HEK293 (cell line): ENCODE results near the gene TPM2.

Experiments used
- CTCF ChIA-PET: fragments of 350-600 bp; formaldehyde crosslinking; extraction: SDS; loops from one replicate; lab custom pipeline; 2021; ENCODE audit warnings: antibody characterized with exemption; lab: Yijun Ruan, JAX
- POLR2A ChIA-PET: fragments of 300-600 bp; formaldehyde crosslinking; extraction: SDS; loops from one replicate; lab custom pipeline; 2020; ENCODE audit warnings: antibody characterized with exemption, inconsistent platforms; lab: Yijun Ruan, JAX
- H3K27ac ChIP-seq: fragments of 200-500 bp; sonication (Bioruptor generic); 2 replicates; pipeline ENCODE4 v1.5.1; 2014; ENCODE audit warnings: low read depth, low read length, control low read depth, inconsistent platforms; ENCODE audit errors: extremely low read depth
- H3K36me3 ChIP-seq, 2 experiments: fragments of 200-500 bp in 1 of 2; sonication (Bioruptor generic) in 1 of 2; 1 replicate in 1 of 2; 2 replicates in 1 of 2; pipeline ENCODE4 v1.5.1; 2014 to 2017; ENCODE audit warnings: inconsistent platforms in 2 of 2, low read length in 2 of 2; ENCODE audit not compliant: control insufficient read depth in 2 of 2, insufficient read depth in 1 of 2
- H3K4me1 ChIP-seq: fragments of 200-500 bp; sonication (Bioruptor generic); 2 replicates; pipeline ENCODE4 v1.5.1; 2014; ENCODE audit warnings: mild to moderate bottlenecking, low read length, inconsistent platforms; ENCODE audit not compliant: control insufficient read depth, insufficient read depth
- H3K4me3 ChIP-seq: 2 replicates; pipeline ENCODE4 v1.5.1; 2011; ENCODE audit warnings: low read depth, mild to moderate bottlenecking, control low read depth, low read length, moderate library complexity
- H3K9me3 ChIP-seq: fragments of 200-500 bp; sonication (Bioruptor generic); 2 replicates; pipeline ENCODE4 v1.5.1; 2014; ENCODE audit warnings: low read depth, low read length, inconsistent platforms; ENCODE audit not compliant: control insufficient read depth, insufficient read depth
- CTCF ChIP-seq: fragments of 450-650 bp; formaldehyde crosslinking; IDR thresholded peaks from 2 replicates; pipeline ENCODE4 v1.5.1; 2016; ENCODE audit warnings: missing biosample characterization, missing genetic modification characterization
- GLI2 ChIP-seq: fragments of 450-650 bp; formaldehyde crosslinking; IDR thresholded peaks from 2 replicates; pipeline ENCODE4; 2017; ENCODE audit warnings: missing biosample characterization, missing genetic modification characterization, low read depth, borderline replicate concordance
- HOXD13 ChIP-seq: sonication (generic); formaldehyde crosslinking; IDR thresholded peaks from 2 replicates; pipeline ENCODE4 v1.8.0; 2022; ENCODE audit warnings: missing genetic modification reagents, borderline replicate concordance
- KLF10 ChIP-seq: fragments of 450-650 bp; IDR thresholded peaks from 2 replicates; pipeline ENCODE4 v1.5.1; 2018; ENCODE audit warnings: missing biosample characterization, mild to moderate bottlenecking, missing genetic modification characterization
- KLF16 ChIP-seq: fragments of 450-650 bp; formaldehyde crosslinking; IDR thresholded peaks from 2 replicates; pipeline ENCODE4 v1.5.1; 2017; ENCODE audit warnings: missing biosample characterization, missing genetic modification characterization
- PRDM1 ChIP-seq: fragments of 450-650 bp; formaldehyde crosslinking; IDR thresholded peaks from 2 replicates; pipeline ENCODE4; 2016; ENCODE audit warnings: missing biosample characterization, missing genetic modification characterization
- SCRT1 ChIP-seq: fragments of 450-650 bp; formaldehyde crosslinking; IDR thresholded peaks from 2 replicates; pipeline ENCODE4 v1.5.1; 2016; ENCODE audit warnings: missing biosample characterization, missing genetic modification characterization, borderline replicate concordance
- SETDB1 ChIP-seq: IDR thresholded peaks from one replicate; pipeline ENCODE4 v1.6.1; 2017; ENCODE audit warnings: mild to moderate bottlenecking, low read length, moderate library complexity, mixed read lengths; ENCODE audit not compliant: insufficient read length
- TRIM28 ChIP-seq: IDR thresholded peaks from 2 replicates; pipeline ENCODE4 v1.6.1; 2011; ENCODE audit warnings: low read length, control low read depth, borderline replicate concordance
- ZBTB21 ChIP-seq: fragments of 450-650 bp; formaldehyde crosslinking; IDR thresholded peaks from 2 replicates; pipeline ENCODE4 v1.5.1; 2017; ENCODE audit warnings: missing biosample characterization, missing genetic modification characterization
- ZBTB48 ChIP-seq: fragments of 450-650 bp; formaldehyde crosslinking; IDR thresholded peaks from 2 replicates; pipeline ENCODE4 v1.5.1; 2016; ENCODE audit warnings: missing biosample characterization, missing genetic modification characterization
- ZNF112 ChIP-seq: fragments of 450-650 bp; formaldehyde crosslinking; IDR thresholded peaks from 2 replicates; pipeline ENCODE4 v1.5.0; 2017; ENCODE audit warnings: missing biosample characterization, missing genetic modification characterization
- ZNF341 ChIP-seq: fragments of 450-650 bp; formaldehyde crosslinking; IDR thresholded peaks from 2 replicates; pipeline ENCODE4; 2016; ENCODE audit warnings: low read depth, missing biosample characterization, missing genetic modification characterization
- ZNF37A ChIP-seq: fragments of 450-650 bp; IDR thresholded peaks from 2 replicates; pipeline ENCODE4 v1.5.1; 2018; ENCODE audit warnings: missing biosample characterization, missing genetic modification characterization
- ZNF416 ChIP-seq: fragments of 450-650 bp; formaldehyde crosslinking; IDR thresholded peaks from 2 replicates; pipeline ENCODE4 v1.5.1; 2016; ENCODE audit warnings: missing biosample characterization, missing genetic modification characterization
- ZNF585B ChIP-seq: fragments of 450-650 bp; formaldehyde crosslinking; IDR thresholded peaks from 2 replicates; pipeline ENCODE4 v1.5.1; 2016; ENCODE audit warnings: missing biosample characterization, missing genetic modification characterization
- ZNF610 ChIP-seq: fragments of 450-650 bp; formaldehyde crosslinking; IDR thresholded peaks from 2 replicates; pipeline ENCODE4 v1.5.1; 2016; ENCODE audit warnings: missing biosample characterization, missing genetic modification characterization, borderline replicate concordance
- ZNF830 ChIP-seq: fragments of 450-650 bp; IDR thresholded peaks from 2 replicates; pipeline ENCODE4 v1.5.0; 2018; ENCODE audit warnings: missing biosample characterization, missing genetic modification characterization, low read depth, mild to moderate bottlenecking, moderate library complexity
- TF ChIP-seq, protein P1 (sequence below): fragments of 450-650 bp; formaldehyde crosslinking; IDR thresholded peaks from 2 replicates; pipeline ENCODE4 v1.5.1; 2016; ENCODE audit warnings: missing biosample characterization, missing genetic modification characterization
- TF ChIP-seq, protein P2 (sequence below): fragments of 450-650 bp; formaldehyde crosslinking; optimal IDR thresholded peaks from 2 replicates; pipeline ENCODE3; 2016; ENCODE audit warnings: missing biosample characterization, mild to moderate bottlenecking, missing genetic modification characterization
- TF ChIP-seq, protein P3 (sequence below): fragments of 450-650 bp; formaldehyde crosslinking; IDR thresholded peaks from 2 replicates; pipeline ENCODE4 v1.5.1; 2016; ENCODE audit warnings: missing biosample characterization, missing genetic modification characterization

The TPM2 gene

DNA sequence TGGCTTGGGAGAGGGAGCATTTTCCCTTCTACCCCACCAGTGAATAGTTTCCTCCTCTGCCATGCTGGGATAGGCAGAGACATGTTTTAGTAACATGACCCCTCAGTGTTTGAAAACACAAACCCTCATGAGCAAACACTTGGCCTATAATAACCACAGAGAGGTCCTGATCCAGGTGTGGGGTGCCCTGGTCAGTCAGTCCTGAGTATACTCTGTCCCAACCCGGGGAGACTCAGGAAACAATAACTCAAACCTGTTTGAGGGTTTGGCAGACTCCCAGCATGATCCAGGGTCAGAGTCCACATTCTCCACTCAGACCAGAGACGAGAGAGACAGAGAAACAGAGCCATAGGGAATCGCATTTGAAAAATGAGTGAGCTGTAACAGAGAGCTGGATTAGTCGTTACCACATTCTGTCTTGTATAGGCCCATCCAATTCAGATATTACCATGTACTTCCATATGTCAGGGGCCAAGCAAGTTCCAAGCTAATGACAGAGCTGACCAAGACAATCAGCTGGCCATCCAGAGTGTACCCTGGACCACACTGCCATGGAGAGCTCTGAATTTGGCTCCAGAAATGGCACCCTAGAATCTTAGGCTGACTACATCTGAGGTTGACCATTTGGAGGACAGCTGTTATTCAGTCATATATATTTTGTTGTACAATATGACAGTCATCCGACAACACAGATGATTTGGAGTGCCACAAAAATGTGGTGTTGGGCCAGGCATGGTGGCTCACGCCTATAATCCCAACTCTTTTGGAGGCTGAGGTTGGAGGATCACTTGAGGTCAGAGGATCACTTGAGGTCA lies 20.2 kb downstream of the TPM2 start:
- Histone ChIP-seq H3K36me3 (no peaks in the 10 kb centered on the region), H3K4me3 (no peak overlapping the region), H3K27ac (no peak overlapping the region), H3K9me3 (no peaks in the 10 kb centered on the region), H3K4me1 (no peaks in the 10 kb centered on the region)
- ChIA-PET POLR2A (interaction anchor here (0.6 kb wide), 1 partner anchor 859 kb away, joined by 7 read pairs; no protein-coding TSS in a partner anchor), CTCF (interaction anchor here (1.0 to 2.3 kb wide), 2 partner anchors 12 to 63 kb away, joined by 3 to 9 read pairs; partner anchors contain the start of genes CCDC107, CREB3, RMRP and TLN1)
- TF ChIP-seq SETDB1: no peak
- TF ChIP-seq, protein P1, sequence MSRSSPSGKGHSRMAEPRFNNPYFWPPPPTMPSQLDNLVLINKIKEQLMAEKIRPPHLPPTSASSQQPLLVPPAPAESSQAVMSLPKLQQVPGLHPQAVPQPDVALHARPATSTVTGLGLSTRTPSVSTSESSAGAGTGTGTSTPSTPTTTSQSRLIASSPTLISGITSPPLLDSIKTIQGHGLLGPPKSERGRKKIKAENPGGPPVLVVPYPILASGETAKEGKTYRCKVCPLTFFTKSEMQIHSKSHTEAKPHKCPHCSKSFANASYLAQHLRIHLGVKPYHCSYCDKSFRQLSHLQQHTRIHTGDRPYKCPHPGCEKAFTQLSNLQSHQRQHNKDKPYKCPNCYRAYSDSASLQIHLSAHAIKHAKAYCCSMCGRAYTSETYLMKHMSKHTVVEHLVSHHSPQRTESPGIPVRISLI: no peak
- TF ChIP-seq, protein P2, sequence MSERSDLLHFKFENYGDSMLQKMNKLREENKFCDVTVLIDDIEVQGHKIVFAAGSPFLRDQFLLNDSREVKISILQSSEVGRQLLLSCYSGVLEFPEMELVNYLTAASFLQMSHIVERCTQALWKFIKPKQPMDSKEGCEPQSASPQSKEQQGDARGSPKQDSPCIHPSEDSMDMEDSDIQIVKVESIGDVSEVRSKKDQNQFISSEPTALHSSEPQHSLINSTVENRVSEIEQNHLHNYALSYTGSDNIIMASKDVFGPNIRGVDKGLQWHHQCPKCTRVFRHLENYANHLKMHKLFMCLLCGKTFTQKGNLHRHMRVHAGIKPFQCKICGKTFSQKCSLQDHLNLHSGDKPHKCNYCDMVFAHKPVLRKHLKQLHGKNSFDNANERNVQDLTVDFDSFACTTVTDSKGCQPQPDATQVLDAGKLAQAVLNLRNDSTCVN: no peak

- CTCF ChIA-PET: interaction anchor here (14.5 kb wide), 1 partner anchor 26 kb away, joined by 157 read pairs; the partner anchor contains the start of gene TPM2
- no peaks in the 10 kb centered on the region for H3K9me3 ChIP-seq
- no peak for TF ChIP-seq HOXD13
- TF ChIP-seq ZNF112 (tag by site-specific recombination): no peak
- TF ChIP-seq KLF16 (tag by site-specific recombination): no peak
- no peak for TF ChIP-seq ZNF610 (tag by site-specific recombination)
- TF ChIP-seq, all 188 proteins: peak for 0
- Histone ChIP-seq H3K36me3 (peaks cover 0 to 11% of the 10 kb centered on the region in 2 experiments; a peak in 1 of 3 replicates), H3K4me3 (no peak overlapping the region), H3K4me1 (no peaks in the 10 kb centered on the region), H3K27ac (no peak overlapping the region)
- POLR2A ChIA-PET: no interaction called here
Measured at GRCh38 chr9:35667939-35668338, 21.8 kb downstream of the TPM2 start.

DNA sequence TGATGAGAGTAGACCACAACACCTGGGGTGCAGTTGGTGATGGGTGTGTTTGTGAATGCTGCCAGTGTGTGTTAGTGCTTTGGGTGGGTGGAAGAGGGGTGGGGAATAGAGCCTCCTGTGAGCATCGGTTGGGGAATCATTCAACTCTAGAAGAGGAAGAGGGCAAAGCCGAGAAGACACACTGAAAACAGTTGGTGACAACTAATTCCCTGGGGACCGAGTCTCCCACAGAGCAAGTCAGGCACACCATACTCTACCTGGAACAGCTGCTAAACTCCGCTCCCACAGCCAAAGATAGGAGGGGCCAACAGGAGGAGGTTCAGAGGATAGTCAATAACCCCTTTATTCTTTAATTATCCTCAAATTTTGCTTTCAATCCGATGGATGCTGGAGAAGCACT lies 23.2 kb downstream of the TPM2 start:
- no peaks in the 10 kb centered on the region for H3K4me1 ChIP-seq
- H3K9me3 ChIP-seq: no peaks in the 10 kb centered on the region
- CTCF ChIA-PET: interaction anchor here (1.0 to 14.5 kb wide), 6 partner anchors 17 to 216 kb away, joined by 3 to 157 read pairs (median 5); partner anchors contain the start of gene TPM2
- no peak overlapping the region for H3K27ac ChIP-seq
- POLR2A ChIA-PET: interaction anchor here (2.0 kb wide), 1 partner anchor 17 kb away, joined by 8 read pairs; no protein-coding TSS in a partner anchor
- H3K4me3 ChIP-seq: no peak overlapping the region
- peaks cover 1 to 25% of the 10 kb centered on the region in 2 experiments for H3K36me3 ChIP-seq
- TF ChIP-seq ZNF341 (no peak), ZBTB21 (tag by site-specific recombination) (no peak), ZNF585B (tag by site-specific recombination) (no peak), ZNF37A (tag by site-specific recombination) (no peak), ZNF416 (tag by site-specific recombination) (no peak), SCRT1 (tag by site-specific recombination) (no peak), ZBTB48 (tag by site-specific recombination) (no peak), GLI2 (no peak), CTCF (tag by site-specific recombination) (no peak), KLF10 (tag by site-specific recombination) (no peak), ZNF830 (tag by site-specific recombination) (no peak), PRDM1 (tag by site-specific recombination) (no peak), TRIM28 (no peak)
- TF ChIP-seq, protein P1: no peak
- TF ChIP-seq, protein P2: no peak
- TF ChIP-seq, protein P3, sequence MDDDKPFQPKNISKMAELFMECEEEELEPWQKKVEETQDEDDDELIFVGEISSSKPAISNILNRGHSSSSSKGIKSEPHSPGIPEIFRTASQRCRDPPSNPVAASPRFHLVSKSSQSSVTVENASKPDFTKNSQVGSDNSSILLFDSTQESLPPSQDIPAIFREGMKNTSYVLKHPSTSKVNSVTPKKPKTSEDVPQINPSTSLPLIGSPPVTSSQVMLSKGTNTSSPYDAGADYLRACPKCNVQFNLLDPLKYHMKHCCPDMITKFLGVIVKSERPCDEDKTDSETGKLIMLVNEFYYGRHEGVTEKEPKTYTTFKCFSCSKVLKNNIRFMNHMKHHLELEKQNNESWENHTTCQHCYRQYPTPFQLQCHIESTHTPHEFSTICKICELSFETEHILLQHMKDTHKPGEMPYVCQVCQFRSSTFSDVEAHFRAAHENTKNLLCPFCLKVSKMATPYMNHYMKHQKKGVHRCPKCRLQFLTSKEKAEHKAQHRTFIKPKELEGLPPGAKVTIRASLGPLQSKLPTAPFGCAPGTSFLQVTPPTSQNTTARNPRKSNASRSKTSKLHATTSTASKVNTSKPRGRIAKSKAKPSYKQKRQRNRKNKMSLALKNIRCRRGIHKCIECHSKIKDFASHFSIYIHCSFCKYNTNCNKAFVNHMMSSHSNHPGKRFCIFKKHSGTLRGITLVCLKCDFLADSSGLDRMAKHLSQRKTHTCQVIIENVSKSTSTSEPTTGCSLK (tag by site-specific recombination): no peak
